ENCODE data around the gene CLSTN2. TPM values are rescaled to one million over a fixed set of nuclear protein-coding genes. Genes with fewer than 3 reads are reported as not detected.

The CLSTN2 gene
- total RNA-seq, 2 donors from 2014 or later: 3.5 to 60.3 TPM

GRCh38 chr3:140395134-140396075 lies 460.4 kb downstream of the CLSTN2 start:
- intact Hi-C loops (cut with DNase I): no loop called here
- Histone ChIP-seq H3K9me3 (no peaks in the 10 kb centered on the region), H3K4me3 (no peak overlapping the region), H3K27ac (no peak overlapping the region), H3K36me3 (no peaks in the 10 kb centered on the region), H3K4me1 (replicated peaks) (no peaks in the 10 kb centered on the region), H3K27me3 (replicated peaks; ENCODE audit: insufficient read depth) (no peaks in the 10 kb centered on the region)
- WGBS: 76% methylated on average over 5 of the region's 5 CpGs
- DNase-seq (ENCODE audit: low spot score): no peak
- TF ChIP-seq POLR2AphosphoS5 (IDR thresholded peaks at IDR 0.05): no peak
- no peak for TF ChIP-seq CTCF (IDR thresholded peaks at IDR 0.05)
- no peak for TF ChIP-seq POLR2A (IDR thresholded peaks at IDR 0.05)

- no peak for DNase-seq (ENCODE audit: low spot score)
- H3K9me3 ChIP-seq: no peaks in the 10 kb centered on the region
- H3K4me1 ChIP-seq (replicated peaks): no peaks in the 10 kb centered on the region
- H3K4me3 ChIP-seq: no peak overlapping the region
- H3K27me3 ChIP-seq (replicated peaks; ENCODE audit: insufficient read depth): no peaks in the 10 kb centered on the region
- H3K36me3 ChIP-seq: no peaks in the 10 kb centered on the region
- intact Hi-C loops (cut with DNase I): no loop called here
- 69% methylated on average over 3 of the region's 3 CpGs for WGBS
- TF ChIP-seq POLR2AphosphoS5 (IDR thresholded peaks at IDR 0.05) (no peak), POLR2A (IDR thresholded peaks at IDR 0.05) (no peak)
- no peak overlapping the region for H3K27ac ChIP-seq
Measured at GRCh38 chr3:140396110-140396509, 461.1 kb downstream of the CLSTN2 start.

- no peak overlapping the region for H3K27ac ChIP-seq
- no peak for TF ChIP-seq CTCF (IDR thresholded peaks at IDR 0.05)
- no peak for TF ChIP-seq POLR2A (IDR thresholded peaks at IDR 0.05)
- TF ChIP-seq POLR2AphosphoS5 (IDR thresholded peaks at IDR 0.05): no peak
- no peaks in the 10 kb centered on the region for H3K4me1 ChIP-seq (replicated peaks)
- DNase-seq (ENCODE audit: low spot score): no peak
- no peaks in the 10 kb centered on the region for H3K9me3 ChIP-seq
- no peak overlapping the region for H3K4me3 ChIP-seq
- H3K27me3 ChIP-seq (replicated peaks; ENCODE audit: insufficient read depth): no peaks in the 10 kb centered on the region
- intact Hi-C loops (cut with DNase I): no loop called here
- no peaks in the 10 kb centered on the region for H3K36me3 ChIP-seq
Measured at GRCh38 chr3:140397847-140398246, 462.9 kb downstream of the CLSTN2 start.

GRCh38 chr3:140398387-140398786 lies 463.4 kb downstream of the CLSTN2 start:
- H3K27me3 ChIP-seq (replicated peaks; ENCODE audit: insufficient read depth): no peaks in the 10 kb centered on the region
- TF ChIP-seq CTCF (IDR thresholded peaks at IDR 0.05) (no peak), POLR2A (IDR thresholded peaks at IDR 0.05) (no peak), POLR2AphosphoS5 (IDR thresholded peaks at IDR 0.05) (no peak)
- H3K27ac ChIP-seq: no peak overlapping the region
- intact Hi-C loops (cut with DNase I): no loop called here
- 96% methylated on average over 2 of the region's 2 CpGs for WGBS
- no peaks in the 10 kb centered on the region for H3K36me3 ChIP-seq
- H3K4me3 ChIP-seq: no peak overlapping the region
- no peaks in the 10 kb centered on the region for H3K9me3 ChIP-seq
- no peaks in the 10 kb centered on the region for H3K4me1 ChIP-seq (replicated peaks)
- DNase-seq (ENCODE audit: low spot score): no peak

- Histone ChIP-seq H3K27ac (no peak overlapping the region), H3K4me1 (replicated peaks) (no peaks in the 10 kb centered on the region), H3K9me3 (no peaks in the 10 kb centered on the region), H3K4me3 (no peak overlapping the region), H3K27me3 (replicated peaks; ENCODE audit: insufficient read depth) (no peaks in the 10 kb centered on the region), H3K36me3 (no peaks in the 10 kb centered on the region)
- intact Hi-C loops (cut with DNase I): no loop called here
- 65% methylated on average over 2 of the region's 2 CpGs for WGBS
- DNase-seq (ENCODE audit: low spot score): no peak
- no peak for TF ChIP-seq POLR2AphosphoS5 (IDR thresholded peaks at IDR 0.05)
- no peak for TF ChIP-seq POLR2A (IDR thresholded peaks at IDR 0.05)
- TF ChIP-seq CTCF (IDR thresholded peaks at IDR 0.05): no peak
Measured at GRCh38 chr3:140399871-140400270, 464.9 kb downstream of the CLSTN2 start.

Measured in prostate gland (tissue), 2 donors.